HG03442 (cell line): ENCODE results near the gene NOB1.

Experiments used
- ATAC-seq: cut with Tn5 transposase; IDR thresholded peaks from one replicate; pipeline ENCODE4 v1.9.1; 2021; ENCODE audit warnings: mild to moderate bottlenecking, moderate library complexity; ENCODE audit not compliant: unreplicated experiment

The NOB1 gene

GRCh38 chr16:69721441-69721957 is 33.2 kb downstream of the NOB1 start:
- no peak for ATAC-seq

- ATAC-seq, result no peak
Observed at GRCh38 chr16:69720822-69721430, 33.8 kb downstream of the NOB1 start.

GRCh38 chr16:69718111-69718764 is 36.5 kb downstream of the NOB1 start:
- ATAC-seq, result no peak

GRCh38 chr16:69717066-69717465 is 37.7 kb downstream of the NOB1 start:
- ATAC-seq, result no peak

- ATAC-seq, result no peak
Observed at GRCh38 chr16:69712914-69713581, 41.7 kb downstream of the NOB1 start.

GRCh38 chr16:69712277-69712676 is 42.4 kb downstream of the NOB1 start:
- no peak for ATAC-seq

- ATAC-seq, result no peak
Observed at GRCh38 chr16:69711115-69711740, 43.5 kb downstream of the NOB1 start.

- no peak for ATAC-seq
Observed at GRCh38 chr16:69709456-69710084, 45.2 kb downstream of the NOB1 start.

- ATAC-seq, result no peak
Observed at GRCh38 chr16:69707920-69708683, 46.6 kb downstream of the NOB1 start.

- ATAC-seq, result no peak
Observed at GRCh38 chr16:69706975-69707340, 47.8 kb downstream of the NOB1 start.

GRCh38 chr16:69706256-69706974 is 48.3 kb downstream of the NOB1 start:
- ATAC-seq, result no peak

- no peak for ATAC-seq
Observed at GRCh38 chr16:69703638-69704037, 51.1 kb downstream of the NOB1 start.

GRCh38 chr16:69701866-69702265 is 52.9 kb downstream of the NOB1 start:
- ATAC-seq, result no peak

- ATAC-seq, result no peak
Observed at GRCh38 chr16:69701452-69701851, 53.3 kb downstream of the NOB1 start.

GRCh38 chr16:69699915-69700314 is 54.8 kb downstream of the NOB1 start:
- no peak for ATAC-seq

GRCh38 chr16:69698404-69698803 is 56.3 kb downstream of the NOB1 start:
- ATAC-seq, result no peak

GRCh38 chr16:69693916-69694315 is 60.8 kb downstream of the NOB1 start:
- no peak for ATAC-seq

GRCh38 chr16:69691980-69692911 is 62.5 kb downstream of the NOB1 start:
- no peak for ATAC-seq
